Liver (tissue), 9 donors: ENCODE results near the gene BCL3. TPM values are rescaled to one million over a fixed set of nuclear protein-coding genes. Genes with fewer than 3 reads are reported as not detected.
A peak's percentile ranks its signal among the peaks of the same experiment; 100 is the strongest.

Source experiments
- DNase-seq: peaks from one replicate; pipeline ENCODE4 v3.0.0-alpha.2; 2017; ENCODE audit warnings: low spot score
- H3K27ac ChIP-seq, 2 donors: one replicate each; pipeline ENCODE4 v1.7.0; 2013; ENCODE audit warnings: inconsistent platforms in 2 of 2, low read length in 2 of 2, control low read depth in 1 of 2, low read depth in 1 of 2, mild to moderate bottlenecking in 1 of 2
- H3K27me3 ChIP-seq, 4 donors: one replicate each; pipeline versions ENCODE4 v1.6.1 to v1.7.0; 2013; ENCODE audit warnings: low read length in 3 of 4, inconsistent platforms in 1 of 4, mild to moderate bottlenecking in 1 of 4, moderate library complexity in 1 of 4; ENCODE audit not compliant: control insufficient read depth in 4 of 4, insufficient read depth in 4 of 4
- H3K36me3 ChIP-seq, 4 donors: one replicate each; pipeline versions ENCODE4 v1.6.1 to v1.7.0; 2013; ENCODE audit warnings: low read length in 3 of 4, mild to moderate bottlenecking in 3 of 4, low read depth in 1 of 4, moderate library complexity in 1 of 4; ENCODE audit not compliant: control insufficient read depth in 4 of 4, insufficient read depth in 3 of 4
- H3K4me1 ChIP-seq, 4 donors: one replicate each; pipeline versions ENCODE4 v1.6.1 to v1.7.0; 2013; ENCODE audit warnings: low read length in 3 of 4, mild to moderate bottlenecking in 3 of 4, moderate library complexity in 1 of 4; ENCODE audit not compliant: control insufficient read depth in 4 of 4, insufficient read depth in 4 of 4
- H3K4me3 ChIP-seq, 3 donors: one replicate each; pipeline versions ENCODE4 v1.6.1 to v1.7.0; 2013; ENCODE audit warnings: low read length in 3 of 3, control low read depth in 1 of 3, low read depth in 1 of 3, mild to moderate bottlenecking in 1 of 3
- H3K9ac ChIP-seq, 2 donors: one replicate each; pipeline ENCODE4 v1.7.0; 2013; ENCODE audit warnings: low read length in 2 of 2, mild to moderate bottlenecking in 2 of 2, moderate library complexity in 2 of 2, control low read depth in 1 of 2, low read depth in 1 of 2
- H3K9me3 ChIP-seq, 4 donors: one replicate each; pipeline versions ENCODE4 v1.6.1 to v1.7.0; 2013; ENCODE audit warnings: low read length in 3 of 4; ENCODE audit not compliant: control insufficient read depth in 4 of 4
- ATF3 ChIP-seq: IDR thresholded peaks from 2 replicates; pipeline ENCODE4 v1.6.1; 2016; ENCODE audit warnings: antibody characterized with exemption
- EGR1 ChIP-seq, 2 donors: IDR thresholded peaks; 2 replicates each; pipeline ENCODE4 v1.6.1; 2016 to 2018; ENCODE audit warnings: antibody characterized with exemption in 2 of 2, low read depth in 2 of 2
- FOXA1 ChIP-seq: IDR thresholded peaks from 2 replicates; pipeline ENCODE4 v1.6.1; 2016; ENCODE audit warnings: antibody characterized with exemption
- HNF4A ChIP-seq, 2 donors: conservative IDR thresholded peaks; 2 replicates each; pipeline ENCODE4 v1.6.1; 2016; ENCODE audit warnings: antibody characterized with exemption in 2 of 2, mild to moderate bottlenecking in 2 of 2
- HNF4G ChIP-seq: IDR thresholded peaks from 2 replicates; pipeline ENCODE4 v1.6.1; 2016; ENCODE audit warnings: antibody characterized with exemption
- JUND ChIP-seq, 2 donors: IDR thresholded peaks; 2 replicates each; pipeline ENCODE4 v1.6.1; 2016; ENCODE audit warnings: antibody characterized with exemption in 2 of 2
- NR2F2 ChIP-seq: IDR thresholded peaks from 2 replicates; pipeline ENCODE4 v1.6.1; 2016; ENCODE audit warnings: antibody characterized with exemption
- RXRA ChIP-seq, 2 donors: IDR thresholded peaks; 2 replicates each; pipeline ENCODE4 v1.6.1; 2017 to 2018; ENCODE audit warnings: antibody characterized with exemption in 2 of 2, mild to moderate bottlenecking in 1 of 2
- SP1 ChIP-seq: IDR thresholded peaks from 2 replicates; pipeline ENCODE4 v1.6.1; 2018; ENCODE audit warnings: antibody characterized with exemption, mild to moderate bottlenecking
- TAF1 ChIP-seq: conservative IDR thresholded peaks from 2 replicates; pipeline ENCODE4 v1.6.1; 2016; ENCODE audit warnings: antibody characterized with exemption, mild to moderate bottlenecking
- YY1 ChIP-seq: IDR thresholded peaks from 2 replicates; pipeline ENCODE4 v1.6.1; 2016; ENCODE audit warnings: antibody characterized with exemption, mild to moderate bottlenecking
- WGBS: extraction: QIAGEN DNeasy Blood & Tissue Kit; methylation state at CpG from one replicate; pipeline ENCODE4 v1.1.7; 2013; 5-methylcytosine and 5-hydroxymethylcytosine counted together
- polyA plus RNA-seq, 2 donors: library from polyadenylated mRNA; stranded (reverse) in 1 of 2; unstranded in 1 of 2; fragments of 200-250 nt in 1 of 2; fragments of >200 nt in 1 of 2; fragmentation: Nextera tagmentation in 1 of 2; extraction: Ambion mirVana in 1 of 2; gene quantifications; one replicate each; pipeline versions ENCODE4 v1.2.1 to v1.2.3, GENCODE V29; 2013 to 2015
- total RNA-seq, 2 donors: library from RNA; depleted of rRNA; stranded (reverse); fragments of >200 nt; gene quantifications; one replicate each; pipeline ENCODE4 v1.2.3, GENCODE V29; 2014
- TF ChIP-seq, protein P1 (sequence below): IDR thresholded peaks from 2 replicates; pipeline ENCODE4 v1.6.1; 2016; ENCODE audit warnings: antibody characterized with exemption
- TF ChIP-seq, protein P2 (sequence below): fragments of 150-350 bp; IDR thresholded peaks from 2 replicates; pipeline ENCODE4 v1.5.1; 2017; ENCODE audit warnings: improper control_type of control experiment, low read depth, low read length; ENCODE audit not compliant: missing input control
- TF ChIP-seq, protein P3 (sequence below): IDR thresholded peaks from 2 replicates; pipeline ENCODE4 v1.6.1; 2016; ENCODE audit warnings: antibody characterized with exemption, mild to moderate bottlenecking
- TF ChIP-seq, protein P4 (sequence below): IDR thresholded peaks from 2 replicates; pipeline ENCODE4 v1.6.1; 2016; ENCODE audit warnings: antibody characterized with exemption
- donor health status: healthy.
- donor health status: healthy.
- donor health status: healthy.
- donor health status: healthy.
- donor health status: healthy.

BCL3 gene
- total and polyA plus RNA-seq, 4 donors, result 4.5 to 63.6 (median 19.7) TPM

- DNase-seq, result no peak
- no peaks in the 10 kb centered on the region for H3K27me3 ChIP-seq
- TF ChIP-seq, protein P1, sequence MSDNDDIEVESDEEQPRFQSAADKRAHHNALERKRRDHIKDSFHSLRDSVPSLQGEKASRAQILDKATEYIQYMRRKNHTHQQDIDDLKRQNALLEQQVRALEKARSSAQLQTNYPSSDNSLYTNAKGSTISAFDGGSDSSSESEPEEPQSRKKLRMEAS, result no peak
- no peak for TF ChIP-seq SP1
- TF ChIP-seq, protein P2, sequence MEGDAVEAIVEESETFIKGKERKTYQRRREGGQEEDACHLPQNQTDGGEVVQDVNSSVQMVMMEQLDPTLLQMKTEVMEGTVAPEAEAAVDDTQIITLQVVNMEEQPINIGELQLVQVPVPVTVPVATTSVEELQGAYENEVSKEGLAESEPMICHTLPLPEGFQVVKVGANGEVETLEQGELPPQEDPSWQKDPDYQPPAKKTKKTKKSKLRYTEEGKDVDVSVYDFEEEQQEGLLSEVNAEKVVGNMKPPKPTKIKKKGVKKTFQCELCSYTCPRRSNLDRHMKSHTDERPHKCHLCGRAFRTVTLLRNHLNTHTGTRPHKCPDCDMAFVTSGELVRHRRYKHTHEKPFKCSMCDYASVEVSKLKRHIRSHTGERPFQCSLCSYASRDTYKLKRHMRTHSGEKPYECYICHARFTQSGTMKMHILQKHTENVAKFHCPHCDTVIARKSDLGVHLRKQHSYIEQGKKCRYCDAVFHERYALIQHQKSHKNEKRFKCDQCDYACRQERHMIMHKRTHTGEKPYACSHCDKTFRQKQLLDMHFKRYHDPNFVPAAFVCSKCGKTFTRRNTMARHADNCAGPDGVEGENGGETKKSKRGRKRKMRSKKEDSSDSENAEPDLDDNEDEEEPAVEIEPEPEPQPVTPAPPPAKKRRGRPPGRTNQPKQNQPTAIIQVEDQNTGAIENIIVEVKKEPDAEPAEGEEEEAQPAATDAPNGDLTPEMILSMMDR, result no peak
- TF ChIP-seq EGR1 (IDR thresholded peaks at IDR 0.05; ENCODE audit: low read depth in 2 of 2), result no peak
- no peak for TF ChIP-seq HNF4A (conservative IDR thresholded peaks at IDR 0.05)
- TF ChIP-seq TAF1, result no peak
- TF ChIP-seq ATF3, result no peak
- no peak for TF ChIP-seq FOXA1
- TF ChIP-seq JUND (IDR thresholded peaks at IDR 0.05), result no peak
- peaks cover 27 to 59% (median 42%) of the 10 kb centered on the region in 4 donors for H3K4me1 ChIP-seq
- H3K36me3 ChIP-seq, result peaks cover 20 to 40% (median 34%) of the 10 kb centered on the region in 4 donors
- 18% methylated on average over 11 of the region's 11 CpGs for WGBS
- H3K9me3 ChIP-seq, result no peaks in the 10 kb centered on the region
- H3K4me3 ChIP-seq, result peak overlapping the region in 2 of 3 donors; percentile 15 to 60
- peak overlapping the region in 1 of 2 donors; percentile 59 for H3K9ac ChIP-seq
- H3K27ac ChIP-seq, result peak overlapping the region; percentile 85 to 92
Measured at GRCh38 chr19:44754750-44755080, 6.2 kb downstream of the BCL3 start.

DNA sequence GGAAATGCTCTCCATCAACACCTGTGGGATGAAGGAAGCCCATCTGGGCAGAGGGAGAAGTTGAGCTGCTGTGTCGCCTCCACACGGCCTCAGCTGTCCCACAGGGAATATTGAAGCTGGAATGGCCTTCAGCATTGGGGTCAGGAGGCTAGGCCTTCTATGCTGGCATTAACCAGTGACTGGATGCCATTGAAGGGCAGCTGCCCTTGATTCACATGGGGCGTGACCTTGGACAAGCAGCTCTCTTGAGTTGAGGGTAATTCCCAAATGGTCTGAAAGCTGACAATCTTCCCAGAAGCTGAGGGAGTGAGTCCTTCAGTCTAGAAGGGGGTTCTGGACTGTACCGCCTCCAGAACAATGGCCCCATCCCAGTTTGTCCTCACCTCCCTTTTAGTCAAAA, 6.7 kb downstream of the BCL3 start:
- DNase-seq, result no peak
- Histone ChIP-seq H3K36me3 (peaks cover 23 to 44% (median 35%) of the 10 kb centered on the region in 4 donors), H3K4me1 (peaks cover 27 to 57% (median 41%) of the 10 kb centered on the region in 4 donors), H3K9me3 (no peaks in the 10 kb centered on the region), H3K9ac (peak overlapping the region; percentile 12 to 59), H3K27ac (peak overlapping the region; percentile 85 to 92), H3K27me3 (no peaks in the 10 kb centered on the region), H3K4me3 (peak overlapping the region in 1 of 3 donors; percentile 15)
- TF ChIP-seq RXRA (IDR thresholded peaks at IDR 0.05) (peak; percentile 34 to 53), HNF4A (conservative IDR thresholded peaks at IDR 0.05) (peak; percentile 52 to 60), TAF1 (no peak)
- WGBS, result 64% methylated on average over 4 of the region's 4 CpGs

- no peak for DNase-seq
- WGBS, result 58% methylated on average over 7 of the region's 7 CpGs
- Histone ChIP-seq H3K4me3 (no peak overlapping the region), H3K27me3 (no peaks in the 10 kb centered on the region), H3K9me3 (no peaks in the 10 kb centered on the region), H3K9ac (peak overlapping the region in 1 of 2 donors; percentile 4), H3K36me3 (peaks cover 27 to 42% (median 35%) of the 10 kb centered on the region in 4 donors), H3K27ac (peak overlapping the region; percentile 85 to 92), H3K4me1 (peaks cover 27 to 51% (median 35%) of the 10 kb centered on the region in 4 donors)
- no peak for TF ChIP-seq NR2F2
- peak in 1 of 2 donors; percentile 23 for TF ChIP-seq HNF4A (conservative IDR thresholded peaks at IDR 0.05)
- peak; percentile 56 for TF ChIP-seq YY1
- no peak for TF ChIP-seq ATF3
- TF ChIP-seq EGR1 (IDR thresholded peaks at IDR 0.05; ENCODE audit: low read depth in 2 of 2), result peak in 1 of 2 donors; percentile 30
- TF ChIP-seq, protein P3, sequence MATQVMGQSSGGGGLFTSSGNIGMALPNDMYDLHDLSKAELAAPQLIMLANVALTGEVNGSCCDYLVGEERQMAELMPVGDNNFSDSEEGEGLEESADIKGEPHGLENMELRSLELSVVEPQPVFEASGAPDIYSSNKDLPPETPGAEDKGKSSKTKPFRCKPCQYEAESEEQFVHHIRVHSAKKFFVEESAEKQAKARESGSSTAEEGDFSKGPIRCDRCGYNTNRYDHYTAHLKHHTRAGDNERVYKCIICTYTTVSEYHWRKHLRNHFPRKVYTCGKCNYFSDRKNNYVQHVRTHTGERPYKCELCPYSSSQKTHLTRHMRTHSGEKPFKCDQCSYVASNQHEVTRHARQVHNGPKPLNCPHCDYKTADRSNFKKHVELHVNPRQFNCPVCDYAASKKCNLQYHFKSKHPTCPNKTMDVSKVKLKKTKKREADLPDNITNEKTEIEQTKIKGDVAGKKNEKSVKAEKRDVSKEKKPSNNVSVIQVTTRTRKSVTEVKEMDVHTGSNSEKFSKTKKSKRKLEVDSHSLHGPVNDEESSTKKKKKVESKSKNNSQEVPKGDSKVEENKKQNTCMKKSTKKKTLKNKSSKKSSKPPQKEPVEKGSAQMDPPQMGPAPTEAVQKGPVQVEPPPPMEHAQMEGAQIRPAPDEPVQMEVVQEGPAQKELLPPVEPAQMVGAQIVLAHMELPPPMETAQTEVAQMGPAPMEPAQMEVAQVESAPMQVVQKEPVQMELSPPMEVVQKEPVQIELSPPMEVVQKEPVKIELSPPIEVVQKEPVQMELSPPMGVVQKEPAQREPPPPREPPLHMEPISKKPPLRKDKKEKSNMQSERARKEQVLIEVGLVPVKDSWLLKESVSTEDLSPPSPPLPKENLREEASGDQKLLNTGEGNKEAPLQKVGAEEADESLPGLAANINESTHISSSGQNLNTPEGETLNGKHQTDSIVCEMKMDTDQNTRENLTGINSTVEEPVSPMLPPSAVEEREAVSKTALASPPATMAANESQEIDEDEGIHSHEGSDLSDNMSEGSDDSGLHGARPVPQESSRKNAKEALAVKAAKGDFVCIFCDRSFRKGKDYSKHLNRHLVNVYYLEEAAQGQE, result no peak
- no peak for TF ChIP-seq HNF4G
- TF ChIP-seq SP1, result peak; percentile 51
- TF ChIP-seq, protein P4, sequence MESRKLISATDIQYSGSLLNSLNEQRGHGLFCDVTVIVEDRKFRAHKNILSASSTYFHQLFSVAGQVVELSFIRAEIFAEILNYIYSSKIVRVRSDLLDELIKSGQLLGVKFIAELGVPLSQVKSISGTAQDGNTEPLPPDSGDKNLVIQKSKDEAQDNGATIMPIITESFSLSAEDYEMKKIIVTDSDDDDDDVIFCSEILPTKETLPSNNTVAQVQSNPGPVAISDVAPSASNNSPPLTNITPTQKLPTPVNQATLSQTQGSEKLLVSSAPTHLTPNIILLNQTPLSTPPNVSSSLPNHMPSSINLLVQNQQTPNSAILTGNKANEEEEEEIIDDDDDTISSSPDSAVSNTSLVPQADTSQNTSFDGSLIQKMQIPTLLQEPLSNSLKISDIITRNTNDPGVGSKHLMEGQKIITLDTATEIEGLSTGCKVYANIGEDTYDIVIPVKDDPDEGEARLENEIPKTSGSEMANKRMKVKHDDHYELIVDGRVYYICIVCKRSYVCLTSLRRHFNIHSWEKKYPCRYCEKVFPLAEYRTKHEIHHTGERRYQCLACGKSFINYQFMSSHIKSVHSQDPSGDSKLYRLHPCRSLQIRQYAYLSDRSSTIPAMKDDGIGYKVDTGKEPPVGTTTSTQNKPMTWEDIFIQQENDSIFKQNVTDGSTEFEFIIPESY, result no peak
- TF ChIP-seq, protein P1, result no peak
- peak; percentile 85 to 86 for TF ChIP-seq RXRA (IDR thresholded peaks at IDR 0.05)
- peak in 1 of 2 donors; percentile 21 for TF ChIP-seq JUND (IDR thresholded peaks at IDR 0.05)
Measured at GRCh38 chr19:44756089-44756562, 7.6 kb downstream of the BCL3 start.
